Measurements from ENCODE around the gene WDPCP. TPM values are rescaled to one million over a fixed set of nuclear protein-coding genes. Genes with fewer than 3 reads are reported as not detected.

Gene WDPCP
- total and polyA plus RNA-seq, 2 of the 8 experiments (the other 6 are each of a cell fraction or from before 2014, with no cell fraction given) = 9.3 to 25.8 TPM

- no peak overlapping the region for H3K23ac ChIP-seq (ENCODE audit: insufficient read length)
- peaks cover 0 to 14% (median 0%) of the 10 kb centered on the region in 4 experiments; a peak in 2 of 8 replicates for H3K36me3 ChIP-seq (ENCODE audit: control insufficient read depth in 2 of 4, insufficient read depth in 4 of 4, low read length in 3 of 4)
- H4K20me1 ChIP-seq (replicated peaks in 1 of 2; ENCODE audit: control insufficient read depth in 1 of 2, insufficient read depth in 2 of 2, low read length in 2 of 2) = no peaks in the 10 kb centered on the region
- no peaks in the 10 kb centered on the region for H3K23me2 ChIP-seq (ENCODE audit: low read depth, low read length)
- no peaks in the 10 kb centered on the region for H3K4me1 ChIP-seq (replicated peaks in 1 of 4; ENCODE audit: control insufficient read depth in 3 of 4, insufficient read depth in 4 of 4, low read length in 3 of 4)
- no peak overlapping the region for H2BK120ac ChIP-seq (replicated peaks; ENCODE audit: low read depth, low read length)
- no peak overlapping the region for H4K91ac ChIP-seq (replicated peaks; ENCODE audit: insufficient read length, low read length)
- DNase-seq (ENCODE audit: low read depth in 1 of 2, low spot score in 2 of 2) (no peak), FAIRE-seq (no peak)
- H2BK12ac ChIP-seq (ENCODE audit: low read depth, low read length) = no peak overlapping the region
- H3K14ac ChIP-seq (ENCODE audit: insufficient read length) = no peak overlapping the region
- no peak overlapping the region for H3K4me3 ChIP-seq (ENCODE audit: extremely low read depth in 1 of 4, insufficient read depth in 2 of 4, low read depth in 3 of 4, low read length in 4 of 4)
- H4K8ac ChIP-seq (ENCODE audit: extremely low read depth, insufficient read depth, low read length) = no peak overlapping the region
- no peak overlapping the region for H3K56ac ChIP-seq (replicated peaks; ENCODE audit: insufficient read length, low read depth, low read length)
- H3K27ac ChIP-seq (ENCODE audit: low read depth, low read length) = no peak overlapping the region
- peaks cover 12 to 21% of the 10 kb centered on the region in 2 experiments for H3K9me3 ChIP-seq (ENCODE audit: insufficient read depth in 2 of 2, low read depth in 1 of 2, low read length in 1 of 2)
- H3K18ac ChIP-seq (ENCODE audit: extremely low read depth, low read length) = no peak overlapping the region
- peaks cover 0 to 1% (median 0%) of the 10 kb centered on the region in 4 experiments; a peak in 1 of 7 replicates for H3K27me3 ChIP-seq (replicated peaks in 1 of 4; ENCODE audit: control insufficient read depth in 3 of 4, extremely low read depth in 1 of 4, insufficient read depth in 3 of 4, low read length in 3 of 4)
- H3K4ac ChIP-seq (replicated peaks; ENCODE audit: insufficient read length, low read depth, low read length) = no peak overlapping the region
- H3K79me2 ChIP-seq (ENCODE audit: control insufficient read depth in 1 of 2, insufficient read depth in 2 of 2, low read length in 2 of 2) = no peaks in the 10 kb centered on the region
- no peak overlapping the region for H2BK20ac ChIP-seq (ENCODE audit: low read length)
- no peak overlapping the region for H2BK15ac ChIP-seq (ENCODE audit: low read length)
- H3K79me1 ChIP-seq (ENCODE audit: low read depth, low read length) = no peaks in the 10 kb centered on the region
- H2AK5ac ChIP-seq (ENCODE audit: low read depth, low read length) = no peak overlapping the region
- no peak overlapping the region for H3K4me2 ChIP-seq (ENCODE audit: insufficient read depth in 1 of 2, low read depth in 2 of 2, low read length in 2 of 2)
- 0% methylated on average over 1 of the region's 1 CpG; no CpG with 5 or more reads in 1 of the 2 experiments for WGBS, 2 experiments (ENCODE audit: extremely low coverage in 1 of 2, insufficient coverage in 1 of 2, insufficient read length in 1 of 2, insufficient replicate concordance in 2 of 2, low coverage in 1 of 2, low lambda C conversion rate in 2 of 2, missing lambda C conversion rate in 1 of 2)
- H4K5ac ChIP-seq (ENCODE audit: insufficient read length, low read depth, low read length) = no peak overlapping the region
- no peak overlapping the region for H2BK5ac ChIP-seq (ENCODE audit: low read depth, low read length)
- ChIA-PET POLR2A (ENCODE audit: partially characterized antibody) (no interaction called here), CTCF (ENCODE audit: partially characterized antibody) (interaction anchor here (1.2 to 1.5 kb wide), 2 partner anchors 12 to 265 kb away, joined by 3 to 4 read pairs; no protein-coding TSS in a partner anchor)
- H2AFZ ChIP-seq (ENCODE audit: low read length) = no peak overlapping the region
- no peak overlapping the region for H3K9ac ChIP-seq (replicated peaks in 1 of 4; ENCODE audit: extremely low read depth in 1 of 4, low read depth in 3 of 4, low read length in 3 of 4)
- TF ChIP-seq SIX5 (IDR thresholded peaks at IDR 0.05; ENCODE audit: low read depth, low read length) (no peak), ATF3 (IDR thresholded peaks at IDR 0.05; ENCODE audit: insufficient read depth, low read depth, low read length) (no peak), SRF (IDR thresholded peaks at IDR 0.05; ENCODE audit: low read depth, low read length) (no peak), CHD1 (IDR thresholded peaks at IDR 0.05; ENCODE audit: low read depth, low read length) (no peak), CEBPB (IDR thresholded peaks at IDR 0.05; ENCODE audit: low read depth, low read length) (no peak), SIN3A (conservative IDR thresholded peaks at IDR 0.05 in 1 of 2, IDR thresholded peaks at IDR 0.05 in 1 of 2; ENCODE audit: low read depth in 1 of 2, low read length in 2 of 2) (no peak), EGR1 (IDR thresholded peaks at IDR 0.05; ENCODE audit: borderline replicate concordance, low read depth, low read length) (no peak), GABPA (IDR thresholded peaks at IDR 0.05; ENCODE audit: borderline replicate concordance, insufficient read depth, low read length) (no peak), YY1 (IDR thresholded peaks at IDR 0.05; ENCODE audit: low read depth, low read length) (no peak), POLR2A (IDR thresholded peaks at IDR 0.05; ENCODE audit: control extremely low read depth in 1 of 2, low read depth in 2 of 2, low read length in 2 of 2) (no peak), KDM1A (IDR thresholded peaks at IDR 0.05; ENCODE audit: borderline replicate concordance, low read length) (no peak), GTF2F1 (IDR thresholded peaks at IDR 0.05; ENCODE audit: borderline replicate concordance, low read depth, low read length) (no peak), RBBP5 (IDR thresholded peaks at IDR 0.05; ENCODE audit: borderline replicate concordance, low read depth, low read length) (no peak)
Measured at GRCh38 chr2:63343397-63344109, 244.7 kb downstream of the WDPCP start.
